ENCODE data around the gene BBOX1. TPM values are rescaled to one million over a fixed set of nuclear protein-coding genes. Genes with fewer than 3 reads are reported as not detected.
A peak's percentile ranks its signal among the peaks of the same experiment; 100 is the strongest.

Gene BBOX1
- total RNA-seq, 4 donors from 2014 or later: 13.3 to 45.1 (median 28.5) TPM

DNA sequence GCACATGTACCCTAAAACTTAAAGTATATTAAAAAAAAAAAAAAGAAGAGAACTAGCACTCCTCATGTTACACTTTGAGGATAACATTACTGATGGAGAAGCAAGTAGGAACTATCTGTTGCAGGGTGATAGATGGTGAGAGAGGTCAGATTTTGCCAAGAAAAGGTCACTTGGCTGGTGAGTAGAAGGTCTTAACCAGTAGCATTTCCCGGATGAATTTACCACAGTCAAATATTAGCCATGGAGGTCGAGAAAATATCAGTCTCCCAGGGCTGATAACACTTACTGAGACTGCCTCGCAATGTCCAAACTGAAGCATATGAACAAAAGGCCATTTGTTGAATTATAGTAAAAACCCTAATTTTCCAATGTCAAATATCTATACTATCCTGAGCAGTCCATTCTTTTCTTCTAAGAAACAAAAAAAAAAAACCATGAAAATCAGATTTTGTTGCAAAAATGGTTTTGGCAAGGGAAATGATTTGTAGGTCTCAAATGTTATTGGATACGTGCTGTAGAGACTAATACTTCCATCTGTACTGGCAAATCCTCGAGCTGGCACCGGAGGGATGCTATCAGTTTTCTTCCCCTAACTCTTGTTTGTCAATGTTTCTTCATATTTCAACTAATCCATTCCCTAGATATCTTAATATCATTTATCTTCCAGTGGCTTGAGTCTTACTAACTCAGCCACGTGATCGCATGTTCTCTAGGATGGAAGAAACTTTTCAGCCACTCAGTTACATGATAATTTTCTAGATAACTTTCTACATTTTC is 14.5 kb upstream of the BBOX1 start:
- DNase-seq: no peak
- 85 to 88% methylated on average over 8 of the region's 8 CpGs for WGBS, 2 donors
- Histone ChIP-seq H3K27ac (no peak overlapping the region), H3K9me3 (no peaks in the 10 kb centered on the region), H3K36me3 (no peaks in the 10 kb centered on the region), H3K4me3 (replicated peaks in 1 of 3) (no peak overlapping the region), H3K27me3 (no peaks in the 10 kb centered on the region), H3K4me1 (no peaks in the 10 kb centered on the region)
- intact Hi-C loops (cut with DNase I): no loop called here
- TF ChIP-seq POLR2A (IDR thresholded peaks at IDR 0.05): no peak
- TF ChIP-seq, protein P1, sequence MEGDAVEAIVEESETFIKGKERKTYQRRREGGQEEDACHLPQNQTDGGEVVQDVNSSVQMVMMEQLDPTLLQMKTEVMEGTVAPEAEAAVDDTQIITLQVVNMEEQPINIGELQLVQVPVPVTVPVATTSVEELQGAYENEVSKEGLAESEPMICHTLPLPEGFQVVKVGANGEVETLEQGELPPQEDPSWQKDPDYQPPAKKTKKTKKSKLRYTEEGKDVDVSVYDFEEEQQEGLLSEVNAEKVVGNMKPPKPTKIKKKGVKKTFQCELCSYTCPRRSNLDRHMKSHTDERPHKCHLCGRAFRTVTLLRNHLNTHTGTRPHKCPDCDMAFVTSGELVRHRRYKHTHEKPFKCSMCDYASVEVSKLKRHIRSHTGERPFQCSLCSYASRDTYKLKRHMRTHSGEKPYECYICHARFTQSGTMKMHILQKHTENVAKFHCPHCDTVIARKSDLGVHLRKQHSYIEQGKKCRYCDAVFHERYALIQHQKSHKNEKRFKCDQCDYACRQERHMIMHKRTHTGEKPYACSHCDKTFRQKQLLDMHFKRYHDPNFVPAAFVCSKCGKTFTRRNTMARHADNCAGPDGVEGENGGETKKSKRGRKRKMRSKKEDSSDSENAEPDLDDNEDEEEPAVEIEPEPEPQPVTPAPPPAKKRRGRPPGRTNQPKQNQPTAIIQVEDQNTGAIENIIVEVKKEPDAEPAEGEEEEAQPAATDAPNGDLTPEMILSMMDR (IDR thresholded peaks at IDR 0.05): no peak

DNA sequence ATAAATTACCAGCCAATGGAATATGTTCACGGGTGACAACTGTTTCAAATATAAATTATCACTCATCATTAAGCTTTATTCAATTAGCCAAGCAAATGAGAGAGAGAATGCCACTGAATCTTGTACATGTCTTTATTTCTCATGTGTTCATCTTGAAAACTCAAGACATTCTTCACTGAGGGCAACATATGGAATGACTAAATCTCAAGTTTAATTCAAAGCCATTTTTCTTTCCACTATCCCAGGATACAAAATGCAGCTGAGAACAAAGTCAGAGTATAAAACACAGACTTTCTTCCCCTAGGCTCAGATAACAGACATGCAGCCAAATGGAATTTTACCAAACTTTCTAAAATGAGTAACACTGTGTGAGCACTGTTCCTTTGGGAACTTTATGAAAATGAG is 12.1 kb upstream of the BBOX1 start:
- Histone ChIP-seq H3K27ac (no peak overlapping the region), H3K9me3 (no peaks in the 10 kb centered on the region), H3K36me3 (no peaks in the 10 kb centered on the region), H3K27me3 (no peaks in the 10 kb centered on the region), H3K4me3 (replicated peaks in 1 of 3) (no peak overlapping the region), H3K4me1 (no peaks in the 10 kb centered on the region)
- no peak for DNase-seq
- intact Hi-C loops (cut with DNase I): no loop called here
- WGBS, 2 donors: 70 to 72% methylated on average over 1 of the region's 1 CpG
- TF ChIP-seq, protein P1 (IDR thresholded peaks at IDR 0.05): no peak
- no peak for TF ChIP-seq POLR2A (IDR thresholded peaks at IDR 0.05)

DNA sequence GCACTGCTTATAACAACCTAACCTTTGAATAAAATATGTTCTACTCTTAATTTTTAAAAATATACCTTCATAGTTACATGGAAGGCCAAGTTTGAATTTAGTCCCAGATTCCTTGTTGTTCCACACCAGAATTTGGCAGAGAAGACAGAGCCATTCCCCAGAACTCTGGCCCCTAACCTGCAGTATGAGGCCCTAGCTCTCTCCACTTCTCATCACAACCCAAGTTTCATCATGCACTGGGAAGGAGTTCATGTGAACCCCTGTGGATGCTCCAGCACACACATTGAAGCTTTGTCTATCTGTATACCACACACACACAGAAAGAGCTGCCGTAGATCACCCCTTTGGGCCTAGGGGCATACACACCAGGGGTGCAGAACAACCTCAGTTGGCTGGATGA is 10.6 kb upstream of the BBOX1 start:
- no peak for DNase-seq
- 64 to 100% methylated on average over 1 of the region's 1 CpG for WGBS, 2 donors
- no peak for TF ChIP-seq POLR2A (IDR thresholded peaks at IDR 0.05)
- TF ChIP-seq, protein P1 (IDR thresholded peaks at IDR 0.05): no peak
- Histone ChIP-seq H3K27ac (no peak overlapping the region), H3K36me3 (no peaks in the 10 kb centered on the region), H3K9me3 (no peaks in the 10 kb centered on the region), H3K4me1 (no peaks in the 10 kb centered on the region), H3K4me3 (replicated peaks in 1 of 3) (no peak overlapping the region), H3K27me3 (no peaks in the 10 kb centered on the region)
- intact Hi-C loops (cut with DNase I): no loop called here

DNA sequence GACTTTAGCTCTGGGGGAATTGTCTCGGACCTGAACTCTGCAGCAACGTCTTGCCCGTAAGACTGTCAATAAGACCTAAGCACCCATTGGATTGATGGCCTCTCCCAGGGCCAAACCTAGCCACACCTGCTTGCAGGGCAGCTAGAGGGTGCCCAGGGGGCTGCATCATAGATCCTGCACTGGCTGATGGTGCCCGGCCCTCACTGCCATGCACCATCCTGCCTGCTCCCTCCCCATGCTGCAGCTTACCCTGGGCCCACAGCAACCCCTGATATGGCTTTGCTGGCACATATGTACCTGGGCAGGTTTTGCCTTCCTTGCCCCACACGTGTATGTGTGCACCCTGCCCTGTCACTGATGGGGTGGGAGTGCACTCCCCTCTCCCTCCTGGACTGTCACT is 8.9 kb upstream of the BBOX1 start:
- WGBS, 2 donors: 67 to 100% methylated on average over 1 to 3 of the region's 5 CpGs
- intact Hi-C loops (cut with DNase I): no loop called here
- no peaks in the 10 kb centered on the region for H3K36me3 ChIP-seq
- H3K4me3 ChIP-seq (replicated peaks in 1 of 3): no peak overlapping the region
- no peak for DNase-seq
- H3K4me1 ChIP-seq: no peaks in the 10 kb centered on the region
- no peaks in the 10 kb centered on the region for H3K9me3 ChIP-seq
- H3K27me3 ChIP-seq: no peaks in the 10 kb centered on the region
- no peak overlapping the region for H3K27ac ChIP-seq
- no peak for TF ChIP-seq POLR2A (IDR thresholded peaks at IDR 0.05)
- TF ChIP-seq, protein P1 (IDR thresholded peaks at IDR 0.05): no peak

DNA sequence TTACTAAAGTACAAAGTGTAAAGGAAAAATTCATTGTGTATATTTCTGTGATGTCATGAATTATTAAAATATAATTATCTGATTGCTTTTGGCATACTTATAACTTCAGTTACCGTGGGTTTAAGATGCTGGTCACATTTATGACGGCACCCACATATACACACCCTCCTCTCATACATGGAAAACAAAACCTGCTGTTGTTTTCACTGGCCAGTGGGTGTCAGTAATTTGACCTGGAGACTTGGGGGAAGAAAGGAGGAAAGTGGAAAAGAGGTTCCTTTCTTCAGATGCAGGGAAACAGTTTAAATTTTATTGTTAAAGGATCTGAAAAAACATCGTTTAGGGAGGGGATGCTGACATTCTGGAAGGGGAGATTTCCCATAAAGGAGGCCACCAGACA is 742 bp upstream of the BBOX1 start:
- H3K27ac ChIP-seq: peak overlapping the region; percentile 84 to 96 (median 93)
- TF ChIP-seq, protein P1 (IDR thresholded peaks at IDR 0.05): peak in 2 of 6 experiments; percentile 8 to 13
- no peak for TF ChIP-seq POLR2A (IDR thresholded peaks at IDR 0.05)
- H3K9me3 ChIP-seq: no peaks in the 10 kb centered on the region
- WGBS, 2 donors: 73 to 75% methylated on average over 3 of the region's 3 CpGs
- peaks cover 15 to 20% of the 10 kb centered on the region in 2 donors for H3K4me1 ChIP-seq
- H3K36me3 ChIP-seq: no peaks in the 10 kb centered on the region
- intact Hi-C loops (cut with DNase I): no loop called here
- no peak overlapping the region for H3K4me3 ChIP-seq (replicated peaks in 1 of 3)
- no peaks in the 10 kb centered on the region for H3K27me3 ChIP-seq
- DNase-seq: no peak

All from thyroid gland (tissue), 4 donors.